Progenitor cell of endocrine pancreas (in vitro differentiated cells): ENCODE data around the gene VWA3B. TPM values are rescaled to one million over a fixed set of nuclear protein-coding genes. Genes with fewer than 3 reads are reported as not detected.

Experiments
- DNase-seq: peaks from one replicate; pipeline ENCODE4 v3.0.0; 2021; ENCODE audit warnings: low spot score; ENCODE audit not compliant: unreplicated experiment
- H3K27ac Mint-ChIP-seq: 2 replicates; pipeline ENCODE4 v1.8.0; 2021; ENCODE audit warnings: mild to moderate bottlenecking, moderate library complexity, mixed read lengths
- H3K27me3 Mint-ChIP-seq: 2 replicates; pipeline ENCODE4 v1.8.0; 2021; ENCODE audit warnings: mixed read lengths
- H3K36me3 Mint-ChIP-seq: 2 replicates; pipeline ENCODE4 v1.8.0; 2022; ENCODE audit warnings: mixed read lengths; ENCODE audit not compliant: insufficient read depth
- H3K4me1 Mint-ChIP-seq: 2 replicates; pipeline ENCODE4 v1.8.0; 2021; ENCODE audit warnings: low read depth, mixed read lengths
- H3K4me3 Mint-ChIP-seq: 2 replicates; pipeline ENCODE4 v1.8.0; 2021; ENCODE audit warnings: low read depth, mild to moderate bottlenecking, moderate library complexity, mixed read lengths
- H3K9me3 Mint-ChIP-seq: 2 replicates; pipeline ENCODE4 v1.8.0; 2021; ENCODE audit warnings: low read depth, mixed read lengths
- CTCF ChIP-seq: fragments of 200-600 bp; sonication (generic); IDR thresholded peaks from one replicate; pipeline ENCODE4 v1.5.0; 2021; ENCODE audit warnings: antibody characterized with exemption, mild to moderate bottlenecking; ENCODE audit not compliant: unreplicated experiment
- total RNA-seq: library from RNA; stranded (reverse); gene quantifications from 2 replicates; pipeline ENCODE4 v1.2.1, GENCODE V29; 2021

The VWA3B gene
- total RNA-seq, 1 donor from 2014 or later = 0.12 TPM

GRCh38 chr2:98180456-98180855 lies 93.5 kb downstream of the VWA3B start:
- no peak overlapping the region for H3K4me3 Mint-ChIP-seq
- H3K36me3 Mint-ChIP-seq = no peaks in the 10 kb centered on the region
- no peaks in the 10 kb centered on the region for H3K4me1 Mint-ChIP-seq
- H3K9me3 Mint-ChIP-seq = no peaks in the 10 kb centered on the region
- H3K27me3 Mint-ChIP-seq = peaks cover 26% of the 10 kb centered on the region
- no peak for DNase-seq
- no peak for TF ChIP-seq CTCF
- H3K27ac Mint-ChIP-seq = no peak overlapping the region

GRCh38 chr2:98181346-98181745 lies 94.4 kb downstream of the VWA3B start:
- Mint-ChIP-seq H3K4me3 (no peak overlapping the region), H3K36me3 (no peaks in the 10 kb centered on the region), H3K27ac (no peak overlapping the region), H3K27me3 (peaks cover 18% of the 10 kb centered on the region), H3K4me1 (no peaks in the 10 kb centered on the region), H3K9me3 (no peaks in the 10 kb centered on the region)
- TF ChIP-seq CTCF = no peak
- no peak for DNase-seq

- Mint-ChIP-seq H3K4me3 (no peak overlapping the region), H3K9me3 (no peaks in the 10 kb centered on the region), H3K36me3 (no peaks in the 10 kb centered on the region), H3K27me3 (no peaks in the 10 kb centered on the region), H3K27ac (no peak overlapping the region), H3K4me1 (no peaks in the 10 kb centered on the region)
- TF ChIP-seq CTCF = no peak
- DNase-seq = no peak
Observed at GRCh38 chr2:98185801-98186200, 98.8 kb downstream of the VWA3B start.

GRCh38 chr2:98187194-98187593 lies 100.2 kb downstream of the VWA3B start:
- H3K27me3 Mint-ChIP-seq = no peaks in the 10 kb centered on the region
- H3K4me1 Mint-ChIP-seq = no peaks in the 10 kb centered on the region
- no peak for TF ChIP-seq CTCF
- H3K36me3 Mint-ChIP-seq = no peaks in the 10 kb centered on the region
- no peaks in the 10 kb centered on the region for H3K9me3 Mint-ChIP-seq
- no peak overlapping the region for H3K27ac Mint-ChIP-seq
- no peak overlapping the region for H3K4me3 Mint-ChIP-seq
- DNase-seq = no peak

- no peak for TF ChIP-seq CTCF
- H3K27me3 Mint-ChIP-seq = no peaks in the 10 kb centered on the region
- no peaks in the 10 kb centered on the region for H3K36me3 Mint-ChIP-seq
- no peaks in the 10 kb centered on the region for H3K9me3 Mint-ChIP-seq
- H3K4me3 Mint-ChIP-seq = no peak overlapping the region
- DNase-seq = no peak
- H3K27ac Mint-ChIP-seq = no peak overlapping the region
- peaks cover 2% of the 10 kb centered on the region for H3K4me1 Mint-ChIP-seq
Observed at GRCh38 chr2:98188351-98189046, 101.5 kb downstream of the VWA3B start.
